SK-N-MC (cell line): ENCODE measurements around the gene SLC7A7.
"Not testable (repeated sequence)": the region's sequence is repeated elsewhere in the genome, so short reads cannot be mapped to it uniquely, and the experiment has no call there.

Experiments
- DNase-seq: peaks from one replicate; pipeline ENCODE4 v3.0.0-alpha.2; 2011; ENCODE audit warnings: low read depth, low spot score
- H3K27ac ChIP-seq: fragments of 200-600 bp; sonication (generic); 2 replicates; pipeline ENCODE4 v1.5.1; 2016; ENCODE audit warnings: mixed run types
- H3K36me3 ChIP-seq: fragments of 200-600 bp; sonication (generic); 2 replicates; pipeline ENCODE4 v1.6.1; 2017; ENCODE audit warnings: antibody characterized with exemption, low read length, mixed read lengths; ENCODE audit not compliant: insufficient read depth
- H3K4me3 ChIP-seq: fragments of 200-600 bp; sonication (generic); 2 replicates; pipeline ENCODE4 v1.5.1; 2016
- H3K9ac ChIP-seq: fragments of 200-600 bp; sonication (generic); 2 replicates; pipeline ENCODE4 v1.8.0; 2017; ENCODE audit warnings: mixed run types, mixed read lengths; ENCODE audit not compliant: insufficient read length
- H3K9me3 ChIP-seq: fragments of 200-600 bp; sonication (generic); 2 replicates; pipeline ENCODE4 v1.6.1; 2017; ENCODE audit warnings: low read depth, mild to moderate bottlenecking, antibody characterized with exemption, low read length, moderate library complexity, mixed read lengths
- EZH2 ChIP-seq: fragments of 200-600 bp; sonication (generic); IDR thresholded peaks from one replicate; pipeline ENCODE4 v1.6.1; 2017; ENCODE audit warnings: antibody characterized with exemption
- FOXP2 ChIP-seq: optimal IDR thresholded peaks from 2 replicates; pipeline ENCODE3; 2011; ENCODE audit warnings: mild to moderate bottlenecking, moderate library complexity; ENCODE audit not compliant: insufficient read depth; ENCODE audit errors: extremely low read length, control extremely low read depth
- POLR2AphosphoS5 ChIP-seq: IDR thresholded peaks from 2 replicates; pipeline ENCODE4 v1.6.1; 2012; ENCODE audit warnings: mild to moderate bottlenecking, low read depth, low read length, borderline replicate concordance

SLC7A7 gene

DNA sequence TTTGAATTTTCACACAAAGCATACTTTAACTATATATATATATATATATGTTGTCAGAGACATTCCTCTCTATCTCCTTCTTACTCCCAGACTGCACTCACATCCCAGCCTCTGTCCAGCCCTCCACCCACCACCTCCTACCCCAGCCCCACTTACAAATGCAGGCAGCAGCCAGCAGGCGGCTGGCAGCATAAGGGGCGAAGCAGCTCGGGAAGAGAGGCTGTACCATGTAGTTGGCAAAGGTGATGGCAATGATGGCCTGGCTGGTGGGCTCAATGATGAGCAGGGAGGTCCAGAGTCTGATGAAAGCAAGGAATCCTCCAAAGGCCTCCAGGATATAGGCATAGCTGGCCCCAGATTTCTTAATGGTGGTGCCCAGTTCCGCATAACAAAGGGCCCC lies 2.5 kb downstream of the SLC7A7 start:
- H3K9ac ChIP-seq = no peak overlapping the region
- TF ChIP-seq EZH2 (no peak), FOXP2 (no peak), POLR2AphosphoS5 (no peak)

DNA sequence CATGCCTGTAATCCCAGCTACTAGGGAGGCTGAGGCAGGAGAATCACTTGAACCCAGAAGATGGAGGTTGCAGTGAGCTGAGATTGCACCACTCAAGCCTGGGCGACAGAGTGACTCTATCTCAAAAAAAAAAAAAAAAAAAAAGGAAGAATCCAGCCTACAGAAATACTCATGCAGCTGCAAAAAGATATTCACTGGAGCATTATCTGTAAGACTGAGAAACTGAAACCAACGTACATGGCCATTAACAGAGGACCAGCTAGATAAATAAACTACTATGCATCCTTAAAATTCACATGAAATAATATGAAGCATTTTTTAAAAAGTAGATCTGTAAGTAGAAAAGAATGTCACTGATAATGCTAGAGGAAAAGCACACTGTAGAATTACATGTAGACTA lies 3.5 kb downstream of the SLC7A7 start:
- Histone ChIP-seq H3K9ac (no peak overlapping the region), H3K36me3 (no peaks in the 10 kb centered on the region), H3K27ac (no peak overlapping the region), H3K4me3 (no peak overlapping the region), H3K9me3 (no peaks in the 10 kb centered on the region)
- DNase-seq = no peak
- TF ChIP-seq EZH2 (no peak), FOXP2 (no peak), POLR2AphosphoS5 (no peak)

More for the DNA sequence above, 2.5 kb downstream of the SLC7A7 start:
- Histone ChIP-seq H3K36me3 (no peaks in the 10 kb centered on the region), H3K9me3 (no peaks in the 10 kb centered on the region), H3K4me3 (no peak overlapping the region), H3K27ac (no peak overlapping the region)
- DNase-seq = no peak

DNA sequence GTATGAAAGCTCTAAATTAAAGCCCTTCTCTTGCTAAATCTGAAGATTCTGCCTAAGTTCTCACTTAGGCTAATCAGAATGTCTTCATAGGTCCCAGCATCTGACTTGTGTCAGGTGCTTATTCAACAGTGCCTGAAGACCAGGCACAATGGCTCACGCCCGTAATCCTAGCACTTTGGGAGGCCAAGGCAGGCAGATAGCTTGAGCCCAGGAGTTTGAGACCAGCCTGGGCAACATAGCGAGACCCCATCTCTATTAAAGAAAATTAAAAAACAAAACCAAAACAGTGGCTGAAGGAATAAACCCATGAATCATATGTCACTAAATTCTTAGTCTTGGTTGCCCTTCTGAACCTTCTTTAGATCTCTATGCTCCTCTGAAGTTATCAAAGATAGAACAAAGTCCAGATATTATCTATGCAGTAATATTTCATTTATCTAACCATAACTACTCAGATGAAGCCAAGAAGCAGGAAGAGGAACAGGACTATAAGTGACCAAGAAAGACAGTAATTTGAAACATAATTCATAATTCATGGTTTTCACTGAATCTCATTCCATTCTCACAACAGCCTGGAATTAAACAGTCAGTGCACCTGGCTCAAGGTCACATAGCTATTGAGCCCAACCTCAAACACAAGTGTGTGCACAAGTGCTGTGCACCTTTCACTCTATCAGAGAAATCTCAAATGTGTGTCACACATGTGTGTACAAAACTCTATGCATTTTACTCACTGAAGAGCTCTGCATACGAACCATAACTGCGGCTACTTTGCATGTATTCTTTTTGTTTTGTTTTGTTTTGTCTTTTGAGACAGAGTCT lies 6.6 kb downstream of the SLC7A7 start:
- H3K9ac ChIP-seq = no peak overlapping the region
- H3K9me3 ChIP-seq = no peaks in the 10 kb centered on the region
- no peaks in the 10 kb centered on the region for H3K36me3 ChIP-seq
- no peak overlapping the region for H3K27ac ChIP-seq
- TF ChIP-seq FOXP2 (no peak), EZH2 (no peak), POLR2AphosphoS5 (no peak)
- no peak for DNase-seq
- no peak overlapping the region for H3K4me3 ChIP-seq

DNA sequence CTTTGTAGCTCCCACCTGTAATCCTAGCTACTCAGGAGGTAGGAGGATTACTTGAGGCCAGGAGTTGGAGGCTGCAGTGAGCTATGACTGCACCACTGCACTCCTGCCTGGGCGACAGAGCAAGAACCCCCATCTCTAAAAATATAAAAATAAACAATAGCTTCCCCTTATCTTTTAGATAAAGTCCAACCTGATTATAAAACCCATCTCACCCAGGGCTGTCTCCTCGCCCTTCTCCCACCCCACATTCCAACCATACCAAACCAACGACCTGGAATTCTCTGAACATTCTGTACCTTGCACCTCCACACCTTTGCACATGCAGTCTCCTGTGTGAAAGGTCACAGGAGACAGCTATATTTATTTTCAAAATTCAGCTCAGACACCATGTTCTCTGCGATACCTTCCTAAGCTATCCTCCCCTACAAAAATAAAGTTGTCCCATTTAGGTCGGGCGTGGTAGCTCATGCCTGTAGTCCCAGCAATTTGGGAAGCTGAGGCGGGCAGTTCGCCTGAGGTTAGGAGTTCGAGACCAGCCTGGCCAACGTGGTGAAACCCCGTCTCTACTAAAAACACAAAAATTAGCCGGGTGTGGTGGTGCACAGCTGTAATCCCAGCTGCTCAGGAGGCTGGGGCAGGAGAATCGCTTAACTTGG lies 7.7 kb downstream of the SLC7A7 start:
- no peaks in the 10 kb centered on the region for H3K36me3 ChIP-seq
- no peaks in the 10 kb centered on the region for H3K9me3 ChIP-seq
- no peak for DNase-seq
- no peak for TF ChIP-seq EZH2
- no peak for TF ChIP-seq FOXP2
- no peak for TF ChIP-seq POLR2AphosphoS5
- no peak overlapping the region for H3K9ac ChIP-seq
- H3K27ac ChIP-seq = no peak overlapping the region
- no peak overlapping the region for H3K4me3 ChIP-seq

DNA sequence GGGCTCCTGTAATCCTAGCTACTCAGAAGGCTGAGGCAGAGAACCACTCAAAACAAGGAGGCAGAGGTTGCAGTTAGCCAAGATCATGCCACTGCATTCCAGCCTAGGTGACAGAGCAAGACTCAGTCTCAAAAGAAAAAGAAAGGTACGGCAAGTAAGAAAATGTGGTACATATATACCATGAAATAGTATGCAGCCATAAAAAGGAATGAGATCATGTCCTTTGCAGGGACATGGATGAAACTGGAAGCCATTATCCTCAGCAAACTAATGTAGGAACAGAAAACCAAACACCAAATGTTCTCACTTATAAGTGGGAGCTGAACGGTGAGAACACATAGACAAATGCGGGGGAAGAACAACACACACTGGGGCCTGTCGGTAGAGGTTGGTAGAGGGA lies 10.0 kb downstream of the SLC7A7 start:
- DNase-seq, H3K4me3 ChIP-seq, H3K9me3 ChIP-seq, H3K36me3 ChIP-seq, H3K9ac ChIP-seq, H3K27ac ChIP-seq: not testable (repeated sequence)

DNA sequence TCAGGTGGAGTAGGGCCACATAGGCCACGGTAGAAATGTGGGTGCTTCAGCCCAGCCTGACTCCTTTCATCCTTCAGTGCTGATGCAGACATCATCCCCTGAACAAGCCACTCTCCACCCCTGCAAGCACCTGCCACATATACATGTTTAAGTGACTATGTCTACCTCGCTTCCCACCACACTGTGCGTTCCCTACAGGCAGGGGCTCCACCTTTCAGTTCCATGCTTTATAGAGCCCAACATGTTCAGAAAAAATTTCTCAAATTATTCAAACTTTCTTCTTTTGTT lies 11.6 kb downstream of the SLC7A7 start:
- Histone ChIP-seq H3K9me3 (no peaks in the 10 kb centered on the region), H3K27ac (no peak overlapping the region), H3K36me3 (no peaks in the 10 kb centered on the region), H3K4me3 (no peak overlapping the region), H3K9ac (no peak overlapping the region)
- TF ChIP-seq FOXP2 = no peak
- TF ChIP-seq POLR2AphosphoS5 = no peak
- no peak for TF ChIP-seq EZH2
- DNase-seq = no peak

DNA sequence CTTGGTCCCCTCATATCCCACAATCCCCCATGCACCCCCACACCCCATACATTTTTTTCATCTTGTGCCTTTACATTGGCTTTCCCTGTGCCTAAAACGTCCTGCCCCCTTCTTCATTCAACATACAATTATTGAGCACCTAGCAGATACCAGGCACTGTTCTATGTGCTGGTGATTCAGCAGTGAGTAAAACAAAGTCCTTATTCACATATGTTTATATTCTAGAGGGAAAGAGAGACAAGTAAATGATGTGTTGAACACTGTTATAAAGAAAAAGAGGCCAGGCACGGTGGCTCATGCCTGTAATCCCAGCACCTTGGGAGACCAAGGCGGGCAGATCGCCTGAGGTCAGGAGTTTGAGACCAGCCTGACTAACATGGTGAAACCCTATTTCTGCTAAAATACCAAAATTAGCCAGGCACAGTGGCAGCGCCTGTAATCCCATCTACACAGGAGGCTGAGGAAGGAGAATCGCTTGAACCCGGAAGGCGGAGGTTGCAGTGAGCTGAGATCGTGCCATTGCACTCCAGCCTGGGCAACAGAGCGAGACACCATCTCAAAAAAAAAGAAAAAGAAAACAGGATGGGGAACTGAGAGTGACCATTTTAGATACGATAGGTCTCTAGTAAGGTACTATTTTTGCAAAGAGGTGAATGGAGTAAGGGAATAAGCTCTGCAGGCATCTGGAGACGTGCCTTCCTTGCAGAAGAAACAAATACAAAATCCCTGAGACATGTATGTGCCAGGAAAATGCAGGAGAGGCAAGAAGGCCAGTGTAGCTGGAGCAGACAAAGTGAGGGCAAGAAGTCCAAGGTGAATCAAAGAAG lies 12.2 kb downstream of the SLC7A7 start:
- Histone ChIP-seq H3K27ac (no peak overlapping the region), H3K4me3 (no peak overlapping the region), H3K9ac (no peak overlapping the region), H3K9me3 (no peaks in the 10 kb centered on the region), H3K36me3 (no peaks in the 10 kb centered on the region)
- no peak for DNase-seq
- TF ChIP-seq EZH2 = no peak
- TF ChIP-seq POLR2AphosphoS5 = no peak
- no peak for TF ChIP-seq FOXP2

DNA sequence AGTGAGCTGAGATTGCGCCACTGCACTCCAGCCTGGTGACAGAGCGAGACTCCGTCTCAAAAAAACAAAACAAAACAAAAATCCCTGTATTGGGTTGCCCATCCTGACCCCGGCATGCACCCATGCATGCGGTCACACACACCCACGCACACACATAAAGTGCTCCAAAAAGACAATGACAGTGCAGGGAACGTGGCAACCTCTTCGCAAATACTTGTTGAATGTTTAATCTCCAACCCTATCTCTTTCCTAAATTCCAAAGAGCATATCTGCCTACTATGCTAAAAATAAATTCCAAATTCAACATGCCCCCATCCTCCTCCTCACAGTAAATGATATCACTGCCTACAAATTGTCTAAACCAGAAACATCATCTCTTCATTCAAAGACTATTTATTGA lies 13.5 kb downstream of the SLC7A7 start:
- Histone ChIP-seq H3K9me3 (no peaks in the 10 kb centered on the region), H3K27ac (no peak overlapping the region), H3K9ac (no peak overlapping the region), H3K4me3 (no peak overlapping the region), H3K36me3 (no peaks in the 10 kb centered on the region)
- DNase-seq = no peak
- no peak for TF ChIP-seq FOXP2
- no peak for TF ChIP-seq POLR2AphosphoS5
- no peak for TF ChIP-seq EZH2
